Left forelimb (tissue), 1 donor: ENCODE data around the gene PPWD1.
"Not testable (repeated sequence)": the region's sequence is repeated elsewhere in the genome, so short reads cannot be mapped to it uniquely, and the experiment has no call there.

ENCODE experiments used
- DNase-seq: peaks from one replicate; pipeline ENCODE4 v3.0.0-alpha.2; 2018; ENCODE audit warnings: low spot score

Gene PPWD1

DNA sequence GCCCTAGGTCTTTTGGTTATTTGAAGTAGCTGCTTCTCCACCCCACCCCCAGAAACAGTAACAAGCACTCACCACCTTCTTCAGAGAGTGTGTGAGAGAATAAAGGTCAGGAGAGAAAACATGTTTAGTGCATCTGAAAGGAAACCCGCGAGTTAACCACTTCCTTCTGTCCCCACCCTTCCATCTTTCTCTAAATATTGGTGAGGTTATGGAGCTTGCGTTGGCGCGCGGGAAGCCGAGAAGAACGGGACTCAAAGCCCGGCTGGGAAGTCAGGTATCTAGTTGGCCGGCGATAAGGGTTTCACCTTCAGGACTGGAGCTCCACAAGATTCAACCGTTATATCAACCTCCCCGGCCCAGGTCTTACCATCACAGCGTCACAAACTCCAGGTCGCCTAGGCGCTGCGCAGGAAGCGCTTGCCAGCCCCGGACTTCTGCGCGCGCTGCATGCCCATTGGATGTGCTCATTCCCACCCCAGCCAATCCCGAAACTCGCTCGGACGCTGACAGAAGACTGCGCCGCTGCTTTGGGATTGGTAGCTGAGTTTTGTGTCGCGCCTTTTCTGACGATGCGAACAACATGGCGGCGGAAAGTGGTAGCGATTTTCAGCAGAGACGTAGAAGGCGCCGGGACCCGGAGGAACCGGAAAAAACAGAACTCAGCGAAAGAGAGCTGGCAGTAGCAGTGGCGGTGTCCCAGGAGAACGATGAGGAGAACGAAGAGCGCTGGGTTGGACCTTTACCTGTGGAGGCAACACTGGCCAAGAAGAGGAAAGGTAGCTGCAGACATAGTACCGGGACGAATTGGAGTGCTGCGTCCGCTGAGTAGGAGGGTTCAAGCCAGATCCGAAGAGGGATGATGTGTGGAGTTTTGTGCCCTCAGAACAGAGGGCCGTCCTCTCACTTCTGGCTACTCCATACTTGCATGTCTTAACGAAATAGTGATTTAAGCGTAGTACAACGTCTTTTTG, at the start of gene PPWD1, which contains the start of gene CENPK:
Gene PPWD1 (plus strand): TSS at position 566 of the 971 bp plus-strand sequence. CDS start 15 bp downstream, at position 581.
Gene CENPK (minus strand): TSS at position 438 of the 971 bp plus-strand sequence. CDS start 8,261 bp downstream, outside the sequence.
- peak; percentile 95 for DNase-seq

DNA sequence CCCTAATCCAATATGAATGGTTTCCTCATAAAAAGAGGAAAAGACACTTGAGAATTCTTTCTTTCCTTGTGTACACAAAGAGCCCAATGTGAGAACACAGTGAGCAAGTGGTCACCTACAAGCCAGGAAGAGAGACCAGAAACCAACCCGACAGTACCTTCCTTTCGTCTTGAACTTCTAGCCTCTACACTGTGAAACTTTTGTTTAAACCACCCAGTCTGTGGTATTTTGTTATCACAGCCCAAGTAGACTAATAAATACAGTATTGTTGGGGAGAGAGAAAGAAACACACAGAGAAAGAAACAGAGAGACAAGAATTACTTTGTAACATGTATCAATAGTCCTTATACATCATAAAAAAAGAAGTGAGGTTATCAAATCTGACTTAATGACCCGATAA, 37.4 kb upstream of the PPWD1 start:
- no peak for DNase-seq

DNA sequence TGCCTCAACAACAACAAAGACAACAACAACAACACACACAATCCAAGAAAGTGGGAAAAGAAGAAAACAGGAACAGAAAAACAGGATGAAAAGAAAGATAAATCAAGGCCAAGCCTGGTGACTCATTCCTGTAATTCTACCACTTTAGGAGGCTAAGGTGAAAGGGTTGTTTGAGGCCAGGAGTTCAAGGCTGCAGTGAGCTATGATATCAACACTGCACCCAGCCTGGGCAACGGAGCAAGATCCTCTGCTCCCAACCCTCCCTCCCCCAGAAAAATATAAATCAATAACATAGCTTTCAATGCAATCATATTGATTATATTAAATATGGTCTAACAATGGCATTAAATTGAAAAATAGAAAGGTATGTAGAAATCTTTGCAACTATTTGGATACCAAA, 32.2 kb upstream of the PPWD1 start:
- DNase-seq: no peak

DNA sequence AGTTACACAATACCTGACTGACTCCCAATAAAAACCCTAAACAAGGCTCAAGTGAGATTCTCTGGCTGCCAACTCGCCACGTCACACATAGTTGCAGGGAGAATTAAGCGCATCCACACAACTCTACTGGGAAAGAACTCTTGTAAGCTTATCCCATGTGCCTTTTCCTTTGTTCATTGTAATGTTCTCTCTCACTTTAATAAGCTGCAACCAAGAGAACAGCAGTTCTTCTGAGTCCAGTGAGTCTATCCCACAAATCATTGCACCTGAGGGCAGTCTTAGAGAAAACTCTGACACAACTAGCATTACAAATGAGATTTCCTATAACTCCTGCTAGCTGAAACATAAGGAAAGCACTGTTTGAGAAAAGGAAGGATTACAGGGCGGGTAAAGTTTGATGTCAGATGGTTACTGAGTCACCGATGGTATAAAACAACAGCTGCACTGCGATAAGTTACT, 27.5 kb upstream of the PPWD1 start:
- no peak for DNase-seq

DNA sequence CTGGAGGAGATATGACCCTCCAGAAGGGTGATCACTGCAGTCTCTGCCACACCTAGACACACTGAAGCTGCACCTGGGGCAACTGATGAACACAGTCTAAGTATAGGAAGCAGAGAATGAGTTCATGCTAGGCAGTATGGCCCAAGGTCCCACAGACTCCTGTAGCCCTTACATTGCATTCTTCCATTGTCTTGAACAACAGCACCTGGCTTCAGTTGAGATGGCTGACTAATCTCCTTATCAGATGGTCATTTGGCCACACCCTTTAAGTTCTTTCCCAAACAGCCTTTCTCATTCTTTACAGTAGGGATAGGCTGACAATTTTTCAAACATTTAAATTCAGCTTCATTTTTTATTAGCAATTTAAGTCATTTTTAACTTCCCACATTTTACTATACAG, 23.3 kb upstream of the PPWD1 start:
- no peak for DNase-seq

- no peak for DNase-seq
Observed at GRCh38 chr5:65544473-65544872, 18.6 kb upstream of the PPWD1 start.

DNA sequence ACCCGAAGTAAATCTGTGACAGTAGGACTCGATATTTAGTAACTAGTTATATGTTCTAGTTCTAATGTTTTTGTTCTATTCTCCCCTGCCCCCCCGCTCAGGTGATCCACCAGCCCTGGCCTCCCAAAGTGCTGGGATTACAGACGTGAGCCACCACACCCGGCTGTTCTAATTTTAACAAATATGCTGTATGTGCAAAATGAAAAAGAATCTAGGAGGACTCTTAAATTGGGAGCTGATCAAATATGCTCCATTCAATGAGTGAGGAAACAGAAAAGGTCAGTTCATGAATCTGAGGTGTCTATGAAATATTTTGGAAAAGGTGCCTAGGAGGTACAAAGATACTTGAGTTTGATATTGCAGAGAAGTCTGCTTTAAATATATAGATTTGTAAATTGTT, 17.0 kb upstream of the PPWD1 start:
- DNase-seq: no peak

DNA sequence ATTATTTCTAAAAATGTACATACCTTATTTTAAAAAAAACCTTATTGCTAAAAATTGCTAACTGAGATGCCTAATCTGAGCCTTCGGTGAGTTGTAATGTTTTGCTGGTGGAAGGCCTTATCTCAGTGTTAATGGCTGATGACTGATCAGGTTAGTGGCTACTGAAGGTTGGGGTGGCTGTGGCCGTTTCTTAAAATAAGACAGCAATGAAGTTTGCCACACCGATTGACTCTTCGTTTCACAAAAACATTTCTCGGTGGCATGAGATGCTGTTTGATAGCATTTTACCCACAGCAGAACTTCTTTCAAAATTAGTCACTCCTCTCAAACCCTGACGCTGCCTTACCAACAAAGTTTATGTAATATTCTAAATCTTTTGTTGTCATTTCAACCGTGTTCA, 14.8 kb upstream of the PPWD1 start:
- DNase-seq: no peak

DNA sequence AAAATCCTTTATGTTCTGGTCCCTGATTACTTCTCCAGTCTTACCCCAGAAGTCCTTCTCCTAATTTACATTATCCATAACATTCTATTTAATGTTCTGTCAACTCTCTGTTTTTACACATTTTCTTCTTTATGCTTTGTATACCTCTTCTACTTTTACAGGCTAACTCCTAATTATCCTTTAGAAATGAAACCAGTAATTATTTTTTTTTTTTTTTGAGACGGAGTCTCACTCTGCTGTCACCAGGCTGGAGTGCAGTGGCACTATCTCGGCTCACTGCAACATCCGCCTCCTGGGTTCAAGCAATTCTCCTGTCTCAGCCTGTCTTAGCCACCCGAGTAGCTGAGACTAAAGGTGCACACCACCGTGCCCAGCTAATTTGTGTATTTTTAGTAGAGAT, 9.2 kb upstream of the PPWD1 start:
- DNase-seq: no peak

GRCh38 chr5:65555287-65555686, 7.8 kb upstream of the PPWD1 start:
- no peak for DNase-seq

DNA sequence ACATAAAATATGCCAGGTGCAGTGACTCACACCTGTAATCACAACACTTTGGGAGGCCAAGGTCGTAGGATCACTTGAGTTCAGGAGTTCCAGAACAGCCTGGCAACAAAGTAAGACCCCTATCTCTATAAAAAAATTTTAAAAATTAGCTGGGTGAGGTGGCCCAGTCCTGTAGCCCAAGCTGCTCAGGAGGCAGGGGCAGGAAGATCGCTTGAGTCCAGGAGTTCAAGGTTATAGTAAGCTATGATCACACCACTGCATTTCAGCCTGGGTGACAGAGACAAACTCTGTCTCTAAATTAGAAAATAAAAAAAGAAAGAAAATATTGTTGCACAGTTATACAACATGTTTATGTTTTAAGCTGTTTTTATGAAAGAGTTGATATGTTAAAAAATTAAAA, 6.9 kb upstream of the PPWD1 start:
- no peak for DNase-seq

GRCh38 chr5:65556718-65557117, 6.4 kb upstream of the PPWD1 start:
- no peak for DNase-seq

GRCh38 chr5:65563777-65564176, 681 bp downstream of the PPWD1 start:
- DNase-seq: no peak

GRCh38 chr5:65566505-65566904, 3.4 kb downstream of the PPWD1 start:
- no peak for DNase-seq

GRCh38 chr5:65570598-65571226, 7.6 kb downstream of the PPWD1 start:
- no peak for DNase-seq

DNA sequence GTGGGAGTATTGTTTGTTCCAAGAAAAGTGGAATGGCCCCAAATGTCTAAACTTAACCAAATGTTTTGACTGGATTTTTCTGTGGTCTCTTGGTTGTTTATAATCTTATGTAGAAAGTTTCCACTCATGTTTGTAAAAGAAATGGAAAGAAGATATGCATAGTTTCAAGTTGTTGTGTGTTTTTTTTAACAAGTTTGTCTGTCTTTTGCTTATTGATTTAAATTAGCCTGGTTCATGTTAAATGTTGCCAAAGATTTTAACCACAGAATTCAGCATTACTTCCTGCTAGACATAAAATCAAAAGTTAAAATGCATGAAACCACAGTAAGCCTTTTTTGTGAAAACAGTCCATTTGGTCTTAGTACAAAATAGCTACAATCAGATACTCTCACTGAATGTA, 14.0 kb downstream of the PPWD1 start:
- no peak for DNase-seq

GRCh38 chr5:65588694-65589093, 25.6 kb downstream of the PPWD1 start:
- no peak for DNase-seq

DNA sequence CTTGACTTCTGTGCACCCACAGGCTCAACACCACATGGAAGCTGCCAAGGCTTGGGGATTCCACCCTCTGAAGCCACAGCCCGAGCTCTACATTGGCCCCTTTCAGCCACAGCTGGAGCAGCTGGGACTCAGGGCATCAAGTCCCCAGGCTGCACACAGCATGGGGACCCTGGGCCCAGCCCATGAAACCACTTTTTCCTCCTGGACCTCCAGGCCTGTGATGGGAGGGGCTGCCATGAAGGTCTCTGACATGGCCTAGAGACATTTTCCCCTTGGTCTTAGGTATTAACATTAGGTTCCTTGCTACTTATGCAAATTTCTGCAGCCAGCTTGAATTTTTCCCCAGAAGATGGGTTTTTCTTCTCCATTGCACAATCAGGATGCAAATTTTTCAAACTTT, 38.7 kb downstream of the PPWD1 start:
- not testable (repeated sequence) for DNase-seq

- no peak for DNase-seq
Observed at GRCh38 chr5:65611524-65611923, 48.4 kb downstream of the PPWD1 start.

- DNase-seq: no peak
Observed at GRCh38 chr5:65612298-65612907, 49.3 kb downstream of the PPWD1 start.

- no peak for DNase-seq
Observed at GRCh38 chr5:65620021-65620420, 56.9 kb downstream of the PPWD1 start.

DNA sequence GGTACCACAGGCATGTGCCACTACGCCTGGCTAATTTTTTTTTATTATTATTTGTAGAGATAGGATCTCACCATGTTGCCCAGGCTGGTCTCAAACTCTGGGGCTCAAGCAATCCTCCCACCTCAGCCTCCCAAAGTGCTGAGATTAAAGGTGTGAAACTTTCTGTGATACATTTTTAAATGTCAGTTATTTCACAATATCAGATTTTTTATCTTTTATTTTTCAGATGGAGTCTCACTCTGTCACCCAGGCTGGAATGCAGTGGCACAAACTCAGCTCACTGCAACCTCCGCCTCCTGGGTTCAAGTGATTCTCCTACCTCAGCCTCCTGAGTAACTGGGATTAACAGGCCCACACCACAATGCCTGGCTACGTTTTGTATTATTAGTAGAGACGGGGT, 58.9 kb downstream of the PPWD1 start:
- DNase-seq: not testable (repeated sequence)

GRCh38 chr5:65623482-65623881, 60.4 kb downstream of the PPWD1 start:
- no peak for DNase-seq
